ENCODE data around the gene KCNA2. TPM values are rescaled to one million over a fixed set of nuclear protein-coding genes. Genes with fewer than 3 reads are reported as not detected.

Gene KCNA2
- total RNA-seq, 1 experiment from 2014 or later: 0.11 TPM

DNA sequence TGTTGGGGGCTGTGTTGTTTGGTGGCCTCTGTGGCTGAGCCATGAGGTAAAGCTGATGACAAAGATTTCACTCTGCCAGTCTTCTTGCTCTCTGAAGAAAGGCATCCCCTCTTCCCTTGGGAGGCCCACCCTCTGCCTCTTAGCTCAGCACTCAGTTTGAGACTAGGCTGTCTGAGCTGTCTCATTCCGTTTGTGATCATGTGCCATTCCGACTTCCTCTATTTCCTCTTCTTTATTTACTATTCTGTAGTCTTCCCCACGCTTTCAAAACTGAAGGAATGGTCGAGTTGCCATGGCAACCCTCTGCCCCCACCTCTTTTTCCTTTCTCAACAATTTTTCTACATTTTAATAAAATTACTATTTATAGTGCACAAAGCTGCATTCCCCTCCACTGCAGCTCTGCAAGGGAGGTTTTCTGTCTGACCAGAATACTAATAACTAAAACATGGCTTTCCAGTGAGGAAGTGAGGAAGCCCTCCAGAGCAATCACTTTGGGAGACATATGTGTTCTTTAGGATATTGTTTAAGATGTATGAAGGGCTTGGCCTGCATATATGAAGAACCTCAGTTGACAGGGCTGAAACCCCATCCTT is 37.8 kb upstream of the KCNA2 start:
- no peak overlapping the region for H3K27ac Mint-ChIP-seq (ENCODE audit: unreplicated experiment)
- peaks cover 18% of the 10 kb centered on the region for H3K27me3 Mint-ChIP-seq (ENCODE audit: insufficient read depth, unreplicated experiment)
- TF ChIP-seq, protein P1, sequence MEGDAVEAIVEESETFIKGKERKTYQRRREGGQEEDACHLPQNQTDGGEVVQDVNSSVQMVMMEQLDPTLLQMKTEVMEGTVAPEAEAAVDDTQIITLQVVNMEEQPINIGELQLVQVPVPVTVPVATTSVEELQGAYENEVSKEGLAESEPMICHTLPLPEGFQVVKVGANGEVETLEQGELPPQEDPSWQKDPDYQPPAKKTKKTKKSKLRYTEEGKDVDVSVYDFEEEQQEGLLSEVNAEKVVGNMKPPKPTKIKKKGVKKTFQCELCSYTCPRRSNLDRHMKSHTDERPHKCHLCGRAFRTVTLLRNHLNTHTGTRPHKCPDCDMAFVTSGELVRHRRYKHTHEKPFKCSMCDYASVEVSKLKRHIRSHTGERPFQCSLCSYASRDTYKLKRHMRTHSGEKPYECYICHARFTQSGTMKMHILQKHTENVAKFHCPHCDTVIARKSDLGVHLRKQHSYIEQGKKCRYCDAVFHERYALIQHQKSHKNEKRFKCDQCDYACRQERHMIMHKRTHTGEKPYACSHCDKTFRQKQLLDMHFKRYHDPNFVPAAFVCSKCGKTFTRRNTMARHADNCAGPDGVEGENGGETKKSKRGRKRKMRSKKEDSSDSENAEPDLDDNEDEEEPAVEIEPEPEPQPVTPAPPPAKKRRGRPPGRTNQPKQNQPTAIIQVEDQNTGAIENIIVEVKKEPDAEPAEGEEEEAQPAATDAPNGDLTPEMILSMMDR (IDR thresholded peaks at IDR 0.05; ENCODE audit: insufficient read depth in 1 of 2, low read depth in 1 of 2, low read length in 1 of 2, severe bottlenecking in 1 of 2, unreplicated experiment in 1 of 2): no peak
- intact Hi-C loops (cut with micrococcal nuclease; ENCODE audit: unreplicated experiment): no loop called here
- Histone ChIP-seq H3K4me3 (ENCODE audit: low read depth, low read length) (no peak overlapping the region), H3K4me1 (no peaks in the 10 kb centered on the region), H3K27me3 (replicated peaks; ENCODE audit: control insufficient read depth, insufficient read depth, low read length) (no peaks in the 10 kb centered on the region), H3K9me3 (no peaks in the 10 kb centered on the region), H3K36me3 (ENCODE audit: control insufficient read depth, insufficient read depth, low read length) (no peaks in the 10 kb centered on the region)
- H3K4me3 Mint-ChIP-seq (ENCODE audit: unreplicated experiment): no peak overlapping the region
- BruUV-seq (replicated peaks): no TSS peak
- ChIA-PET CTCF (no interaction called here), POLR2A (no interaction called here)
- H3K4me1 Mint-ChIP-seq (ENCODE audit: low read depth, unreplicated experiment): no peaks in the 10 kb centered on the region
- DNase-seq: no peak
- no peaks in the 10 kb centered on the region for H3K9me3 Mint-ChIP-seq (ENCODE audit: unreplicated experiment)
- no peaks in the 10 kb centered on the region for H3K36me3 Mint-ChIP-seq (ENCODE audit: insufficient read depth, unreplicated experiment)

DNA sequence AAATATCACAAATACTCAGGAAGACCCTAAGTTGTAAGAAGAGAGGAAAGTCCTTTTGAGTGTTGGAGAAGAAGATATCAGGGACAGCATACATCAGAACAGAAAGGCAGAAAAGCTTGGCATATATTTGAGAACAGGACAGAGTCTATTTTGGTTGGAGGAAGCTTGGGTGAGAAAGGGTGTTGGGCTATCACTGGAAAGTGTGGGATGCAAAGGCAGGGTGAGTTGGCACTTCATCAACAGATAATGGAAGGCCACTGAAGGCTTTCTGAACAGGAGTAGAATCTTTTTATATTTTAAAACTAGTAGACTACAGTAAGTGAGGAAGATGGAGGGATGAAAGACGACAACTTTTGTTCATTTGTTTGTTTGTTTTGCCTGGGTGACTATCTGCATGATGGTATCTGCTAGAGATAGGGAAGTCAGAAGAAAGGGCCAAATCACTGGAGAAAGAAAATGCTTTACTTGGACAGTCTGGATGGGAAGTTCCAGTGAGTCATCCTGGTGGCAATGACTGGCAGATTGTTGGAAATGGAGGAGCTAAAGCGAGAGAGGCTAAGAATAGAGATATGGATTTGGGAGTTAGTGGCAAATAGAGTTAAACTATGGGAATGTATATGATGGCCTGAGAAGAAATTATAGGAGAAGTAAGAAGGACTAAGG is 33.7 kb upstream of the KCNA2 start:
- intact Hi-C loops (cut with micrococcal nuclease; ENCODE audit: unreplicated experiment): no loop called here
- Mint-ChIP-seq H3K27ac (ENCODE audit: unreplicated experiment) (no peak overlapping the region), H3K27me3 (ENCODE audit: insufficient read depth, unreplicated experiment) (peaks cover 18% of the 10 kb centered on the region), H3K4me3 (ENCODE audit: unreplicated experiment) (no peak overlapping the region), H3K4me1 (ENCODE audit: low read depth, unreplicated experiment) (no peaks in the 10 kb centered on the region), H3K9me3 (ENCODE audit: unreplicated experiment) (no peaks in the 10 kb centered on the region), H3K36me3 (ENCODE audit: insufficient read depth, unreplicated experiment) (no peaks in the 10 kb centered on the region)
- H3K27me3 ChIP-seq (replicated peaks; ENCODE audit: control insufficient read depth, insufficient read depth, low read length): no peaks in the 10 kb centered on the region
- no peaks in the 10 kb centered on the region for H3K9me3 ChIP-seq
- ChIA-PET CTCF (no interaction called here), POLR2A (no interaction called here)
- no peaks in the 10 kb centered on the region for H3K36me3 ChIP-seq (ENCODE audit: control insufficient read depth, insufficient read depth, low read length)
- no peaks in the 10 kb centered on the region for H3K4me1 ChIP-seq
- TF ChIP-seq, protein P1 (IDR thresholded peaks at IDR 0.05; ENCODE audit: insufficient read depth in 1 of 2, low read depth in 1 of 2, low read length in 1 of 2, severe bottlenecking in 1 of 2, unreplicated experiment in 1 of 2): no peak
- DNase-seq: no peak
- H3K4me3 ChIP-seq (ENCODE audit: low read depth, low read length): no peak overlapping the region
- no TSS peak for BruUV-seq (replicated peaks)

DNA sequence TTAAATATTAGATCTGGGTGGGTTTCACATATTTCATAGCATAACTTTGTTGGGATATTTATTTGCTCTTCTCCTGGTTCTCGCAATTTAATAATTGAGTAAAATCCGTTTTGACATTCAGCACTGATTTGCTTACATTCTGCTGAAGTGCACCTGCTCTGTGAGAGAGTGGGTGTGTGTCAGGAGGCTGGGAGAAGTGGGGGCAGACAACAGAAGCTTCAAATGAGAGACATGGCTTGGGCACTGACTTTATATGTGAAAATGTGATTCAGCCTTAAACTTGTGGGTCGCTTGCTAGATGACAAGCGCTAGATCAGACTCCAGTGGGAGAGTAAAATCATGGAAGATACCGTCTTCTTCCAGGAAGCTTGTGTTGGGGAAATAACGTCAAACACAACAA is 32.4 kb upstream of the KCNA2 start:
- Mint-ChIP-seq H3K36me3 (ENCODE audit: insufficient read depth, unreplicated experiment) (no peaks in the 10 kb centered on the region), H3K9me3 (ENCODE audit: unreplicated experiment) (no peaks in the 10 kb centered on the region), H3K27ac (ENCODE audit: unreplicated experiment) (no peak overlapping the region), H3K4me3 (ENCODE audit: unreplicated experiment) (no peak overlapping the region), H3K27me3 (ENCODE audit: insufficient read depth, unreplicated experiment) (peaks cover 16% of the 10 kb centered on the region), H3K4me1 (ENCODE audit: low read depth, unreplicated experiment) (no peaks in the 10 kb centered on the region)
- DNase-seq: no peak
- Histone ChIP-seq H3K4me3 (ENCODE audit: low read depth, low read length) (no peak overlapping the region), H3K27me3 (replicated peaks; ENCODE audit: control insufficient read depth, insufficient read depth, low read length) (no peaks in the 10 kb centered on the region), H3K36me3 (ENCODE audit: control insufficient read depth, insufficient read depth, low read length) (no peaks in the 10 kb centered on the region), H3K9me3 (no peaks in the 10 kb centered on the region), H3K4me1 (no peaks in the 10 kb centered on the region)
- ChIA-PET POLR2A (no interaction called here), CTCF (no interaction called here)
- BruUV-seq (replicated peaks): no TSS peak
- intact Hi-C loops (cut with micrococcal nuclease; ENCODE audit: unreplicated experiment): no loop called here
- TF ChIP-seq, protein P1 (IDR thresholded peaks at IDR 0.05; ENCODE audit: insufficient read depth in 1 of 2, low read depth in 1 of 2, low read length in 1 of 2, severe bottlenecking in 1 of 2, unreplicated experiment in 1 of 2): no peak
